ENCODE results near the gene IL22RA1.

IL22RA1 gene

DNA sequence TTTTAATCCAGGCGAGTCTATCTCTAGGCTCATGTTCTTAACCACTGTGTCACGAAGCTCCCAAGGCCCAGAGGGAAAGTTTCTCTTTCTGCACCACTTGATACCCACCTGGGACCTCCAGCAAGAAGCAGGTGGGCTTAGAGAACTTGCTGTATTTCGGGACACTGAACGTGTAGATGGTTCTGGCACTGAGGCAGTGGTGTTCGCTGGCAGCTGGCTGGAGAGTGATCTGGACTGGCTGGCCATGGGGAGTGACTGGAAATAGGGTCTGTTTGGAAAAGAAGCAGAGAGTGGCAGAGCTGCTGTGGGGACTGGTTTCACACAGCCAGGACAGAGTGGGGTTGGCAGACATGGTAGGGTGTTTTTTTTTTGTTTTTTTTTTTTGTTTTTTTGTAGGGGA, 16.4 kb upstream of the IL22RA1 start:
- TF ChIP-seq, protein P1, sequence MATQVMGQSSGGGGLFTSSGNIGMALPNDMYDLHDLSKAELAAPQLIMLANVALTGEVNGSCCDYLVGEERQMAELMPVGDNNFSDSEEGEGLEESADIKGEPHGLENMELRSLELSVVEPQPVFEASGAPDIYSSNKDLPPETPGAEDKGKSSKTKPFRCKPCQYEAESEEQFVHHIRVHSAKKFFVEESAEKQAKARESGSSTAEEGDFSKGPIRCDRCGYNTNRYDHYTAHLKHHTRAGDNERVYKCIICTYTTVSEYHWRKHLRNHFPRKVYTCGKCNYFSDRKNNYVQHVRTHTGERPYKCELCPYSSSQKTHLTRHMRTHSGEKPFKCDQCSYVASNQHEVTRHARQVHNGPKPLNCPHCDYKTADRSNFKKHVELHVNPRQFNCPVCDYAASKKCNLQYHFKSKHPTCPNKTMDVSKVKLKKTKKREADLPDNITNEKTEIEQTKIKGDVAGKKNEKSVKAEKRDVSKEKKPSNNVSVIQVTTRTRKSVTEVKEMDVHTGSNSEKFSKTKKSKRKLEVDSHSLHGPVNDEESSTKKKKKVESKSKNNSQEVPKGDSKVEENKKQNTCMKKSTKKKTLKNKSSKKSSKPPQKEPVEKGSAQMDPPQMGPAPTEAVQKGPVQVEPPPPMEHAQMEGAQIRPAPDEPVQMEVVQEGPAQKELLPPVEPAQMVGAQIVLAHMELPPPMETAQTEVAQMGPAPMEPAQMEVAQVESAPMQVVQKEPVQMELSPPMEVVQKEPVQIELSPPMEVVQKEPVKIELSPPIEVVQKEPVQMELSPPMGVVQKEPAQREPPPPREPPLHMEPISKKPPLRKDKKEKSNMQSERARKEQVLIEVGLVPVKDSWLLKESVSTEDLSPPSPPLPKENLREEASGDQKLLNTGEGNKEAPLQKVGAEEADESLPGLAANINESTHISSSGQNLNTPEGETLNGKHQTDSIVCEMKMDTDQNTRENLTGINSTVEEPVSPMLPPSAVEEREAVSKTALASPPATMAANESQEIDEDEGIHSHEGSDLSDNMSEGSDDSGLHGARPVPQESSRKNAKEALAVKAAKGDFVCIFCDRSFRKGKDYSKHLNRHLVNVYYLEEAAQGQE (IDR thresholded peaks at IDR 0.05; ENCODE audit: insufficient read depth in 1 of 2, low read depth in 2 of 2, low read length in 2 of 2) = no peak
- TF ChIP-seq SIN3A (IDR thresholded peaks at IDR 0.05; ENCODE audit: borderline replicate concordance, insufficient read depth, low read length) (no peak), FOXP2 (optimal IDR thresholded peaks at IDR 0.05; ENCODE audit: borderline replicate concordance, extremely low read depth, extremely low read length, insufficient read depth) (no peak), TAF1 (IDR thresholded peaks at IDR 0.05; ENCODE audit: borderline replicate concordance, insufficient read depth, low read length) (no peak), POLR2AphosphoS5 (IDR thresholded peaks at IDR 0.05; ENCODE audit: low read depth, low read length) (no peak)

DNA sequence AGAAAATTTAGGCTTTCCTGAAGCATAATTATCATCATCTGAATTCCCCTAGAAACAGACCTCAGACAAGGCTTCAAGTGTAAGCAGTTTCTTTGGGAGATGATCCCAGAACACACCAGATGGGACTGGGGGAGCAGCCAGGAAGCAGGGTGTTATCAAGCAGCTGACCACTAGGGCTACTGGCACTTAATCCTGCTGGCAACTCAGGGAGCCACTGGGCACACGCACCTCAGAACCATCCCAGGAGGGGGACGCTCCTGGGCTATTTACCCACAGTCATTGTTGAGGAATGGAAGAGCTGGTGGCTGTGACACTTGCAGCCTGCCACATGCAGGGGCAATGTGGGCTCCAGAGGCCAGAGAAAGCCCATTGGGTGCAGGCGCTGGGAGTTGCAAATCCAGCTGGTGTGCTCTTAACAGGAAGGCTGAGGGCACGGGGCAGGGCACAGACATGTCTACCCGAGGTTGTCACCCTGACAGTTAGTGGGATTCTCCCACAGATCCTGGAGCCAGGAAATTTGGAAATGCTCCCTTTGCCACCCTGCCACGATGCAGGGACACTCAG, 15.1 kb upstream of the IL22RA1 start:
- TF ChIP-seq TAF1 (IDR thresholded peaks at IDR 0.05; ENCODE audit: borderline replicate concordance, insufficient read depth, low read length) (no peak), SIN3A (IDR thresholded peaks at IDR 0.05; ENCODE audit: borderline replicate concordance, insufficient read depth, low read length) (no peak), FOXP2 (optimal IDR thresholded peaks at IDR 0.05; ENCODE audit: borderline replicate concordance, extremely low read depth, extremely low read length, insufficient read depth) (no peak), POLR2AphosphoS5 (IDR thresholded peaks at IDR 0.05; ENCODE audit: low read depth, low read length) (no peak)
- TF ChIP-seq, protein P1 (IDR thresholded peaks at IDR 0.05; ENCODE audit: insufficient read depth in 1 of 2, low read depth in 2 of 2, low read length in 2 of 2) = no peak

DNA sequence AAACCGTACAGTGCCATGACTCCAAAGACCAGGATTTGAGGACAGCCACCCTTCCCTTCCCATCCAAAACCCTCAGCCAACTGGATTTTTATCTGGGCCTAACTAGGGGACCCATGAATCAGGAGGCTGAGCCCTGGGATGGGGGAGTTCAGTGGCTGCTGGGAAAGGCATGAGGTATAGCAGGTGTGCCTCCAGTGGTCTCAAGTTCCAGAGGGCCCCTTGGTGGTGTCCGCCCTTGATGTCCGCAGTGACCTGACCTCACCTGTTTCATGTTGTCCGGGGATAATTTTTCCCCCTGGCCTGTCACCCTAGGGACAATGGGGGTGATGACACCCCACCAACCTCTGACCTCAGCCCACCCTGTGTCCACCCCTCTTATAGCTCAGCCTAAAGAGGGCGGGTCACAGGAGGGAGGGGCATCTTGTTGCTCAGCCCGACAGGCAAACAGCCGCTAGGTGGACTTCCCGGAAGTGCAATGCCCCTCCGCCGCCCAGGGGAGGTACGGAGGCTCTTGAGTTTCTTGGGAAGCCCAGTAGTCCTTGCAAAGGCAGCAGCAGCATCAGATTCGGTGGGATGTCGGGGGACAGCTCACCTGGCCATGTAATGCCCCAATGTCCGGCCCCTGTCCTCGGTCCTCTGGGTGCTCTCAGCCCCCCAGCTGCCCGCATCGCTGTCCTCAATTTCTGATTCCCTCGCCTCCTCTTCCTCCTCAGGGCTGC, 13.8 kb upstream of the IL22RA1 start:
- TF ChIP-seq, protein P1 (IDR thresholded peaks at IDR 0.05; ENCODE audit: insufficient read depth in 1 of 2, low read depth in 2 of 2, low read length in 2 of 2) = no peak
- TF ChIP-seq SIN3A (IDR thresholded peaks at IDR 0.05; ENCODE audit: borderline replicate concordance, insufficient read depth, low read length) = no peak
- TF ChIP-seq FOXP2 (optimal IDR thresholded peaks at IDR 0.05; ENCODE audit: borderline replicate concordance, extremely low read depth, extremely low read length, insufficient read depth) = no peak
- TF ChIP-seq POLR2AphosphoS5 (IDR thresholded peaks at IDR 0.05; ENCODE audit: low read depth, low read length) = no peak
- TF ChIP-seq TAF1 (IDR thresholded peaks at IDR 0.05; ENCODE audit: borderline replicate concordance, insufficient read depth, low read length) = no peak

DNA sequence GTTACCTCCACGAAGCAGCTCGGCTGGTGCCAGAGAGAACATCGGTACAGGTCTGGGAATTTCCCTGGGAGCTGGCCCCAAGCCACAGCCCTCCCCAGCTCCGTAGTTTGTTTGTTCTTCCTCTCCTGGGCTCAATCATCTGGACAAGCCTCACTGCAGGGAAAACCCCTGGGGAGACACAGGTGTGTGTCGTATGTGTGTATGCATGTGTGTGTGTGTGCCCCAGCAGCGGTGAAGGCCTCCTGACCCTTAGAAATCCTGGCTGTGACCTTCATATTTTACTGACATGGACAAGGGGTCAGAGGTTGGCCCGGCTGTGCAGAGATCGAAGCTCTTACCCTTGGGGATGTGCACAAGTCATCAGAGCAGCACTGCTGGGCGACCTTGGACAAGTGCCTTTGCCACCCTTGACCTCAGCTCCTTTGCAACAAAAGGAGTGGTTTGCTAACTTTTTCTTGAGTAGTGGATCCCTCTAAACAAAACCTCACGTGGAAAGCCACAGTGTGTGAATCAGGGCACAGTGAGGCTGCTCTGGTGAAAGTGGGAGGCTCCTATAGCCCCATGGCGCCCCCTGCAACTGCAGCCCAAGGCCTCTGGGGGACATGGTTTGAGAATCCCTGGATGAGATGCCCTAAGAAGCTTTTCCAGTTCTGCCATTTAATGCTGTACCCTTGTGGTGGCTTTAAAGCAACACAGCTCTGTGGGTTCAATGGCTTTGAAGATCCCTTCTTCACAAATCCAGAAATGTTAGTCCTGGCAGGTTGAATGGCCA, 12.3 kb upstream of the IL22RA1 start:
- TF ChIP-seq SIN3A (IDR thresholded peaks at IDR 0.05; ENCODE audit: borderline replicate concordance, insufficient read depth, low read length) (no peak), TAF1 (IDR thresholded peaks at IDR 0.05; ENCODE audit: borderline replicate concordance, insufficient read depth, low read length) (no peak), POLR2AphosphoS5 (IDR thresholded peaks at IDR 0.05; ENCODE audit: low read depth, low read length) (no peak), FOXP2 (optimal IDR thresholded peaks at IDR 0.05; ENCODE audit: borderline replicate concordance, extremely low read depth, extremely low read length, insufficient read depth) (no peak)
- TF ChIP-seq, protein P1 (IDR thresholded peaks at IDR 0.05; ENCODE audit: insufficient read depth in 1 of 2, low read depth in 2 of 2, low read length in 2 of 2) = no peak

All from PFSK-1 (cell line).